Islet precursor cell (in vitro differentiated cells): ENCODE results near the gene ZNF653.

Source experiments
- DNase-seq: peaks from one replicate; pipeline ENCODE4 v3.0.0-alpha.2; 2018

ZNF653 gene

DNA sequence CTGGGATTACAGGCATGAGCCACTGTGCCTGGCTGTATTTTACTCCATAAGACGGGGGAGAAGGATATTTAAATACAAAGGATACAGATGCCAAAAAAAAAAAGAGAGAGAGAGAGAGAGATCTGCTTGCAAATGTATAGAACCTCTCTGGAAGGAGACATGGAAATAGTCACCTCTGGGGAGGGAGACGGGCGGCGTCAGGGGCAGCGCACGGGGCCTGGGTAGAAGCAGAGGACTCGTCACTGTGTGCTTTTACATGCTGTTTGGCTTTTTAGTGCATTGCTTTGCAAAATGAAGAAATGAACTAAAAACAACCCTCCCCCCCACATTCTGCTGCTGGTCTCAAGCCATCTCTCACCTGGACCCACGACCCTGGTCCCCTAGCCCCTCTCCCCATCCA, 4.8 kb upstream of the ZNF653 start:
- no peak for DNase-seq

DNA sequence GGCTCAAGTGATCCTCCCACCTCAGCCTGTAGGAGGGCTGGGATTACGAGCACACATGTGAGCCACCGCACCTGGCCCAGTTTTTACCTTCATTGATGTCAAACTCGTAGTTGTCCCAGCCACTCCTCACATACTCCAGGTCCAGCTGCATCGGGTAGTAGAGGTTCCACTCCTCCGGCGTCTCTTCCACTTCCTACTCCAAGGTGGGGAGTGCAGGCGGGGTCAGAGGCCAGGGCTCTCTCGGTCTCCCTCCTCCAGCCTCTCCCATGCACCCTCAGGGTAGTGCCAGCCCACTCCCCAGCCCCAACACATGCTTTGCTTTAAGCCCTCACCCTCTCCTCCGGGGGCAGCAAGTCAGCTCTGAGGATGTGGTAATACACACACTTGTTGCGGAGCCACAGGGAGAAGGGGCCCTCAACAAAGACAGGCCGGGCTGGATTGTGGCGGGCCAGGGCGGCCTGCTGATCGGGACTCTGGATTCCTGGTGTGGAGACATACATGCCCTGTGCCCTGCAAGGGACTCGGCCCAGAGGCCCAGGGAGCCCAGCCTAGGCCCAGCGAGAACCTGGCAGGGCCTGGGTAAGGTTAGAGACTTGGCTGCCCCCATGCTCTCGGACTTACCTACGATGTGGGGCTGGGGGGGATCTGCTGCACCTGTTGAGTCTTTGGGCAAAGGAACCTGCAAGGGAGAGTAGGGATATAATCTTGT, 1.9 kb upstream of the ZNF653 start:
- no peak for DNase-seq

DNA sequence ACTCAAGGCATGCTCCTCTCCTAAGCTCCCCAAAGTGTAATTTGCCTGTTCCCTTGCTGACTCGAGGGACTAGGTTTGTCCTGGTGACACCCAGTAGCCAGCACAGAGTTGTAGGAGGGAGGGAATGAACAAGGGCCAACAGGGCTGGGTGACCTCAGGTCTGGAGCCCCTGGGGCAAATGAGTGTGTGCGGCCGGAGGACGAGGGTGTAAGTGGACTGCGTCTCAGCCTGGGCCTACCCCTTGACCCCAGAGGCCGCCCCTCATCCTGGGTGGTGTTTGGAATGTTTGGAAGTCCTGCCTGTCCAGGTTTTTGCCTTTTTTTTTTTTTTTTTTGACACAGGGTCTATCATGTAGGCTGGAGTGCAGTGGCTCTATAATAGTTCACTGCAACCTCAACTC, 1.3 kb upstream of the ZNF653 start:
- peak; percentile 66 for DNase-seq

GRCh38 chr19:11506101-11506555, 489 bp upstream of the ZNF653 start:
- DNase-seq: no peak

- DNase-seq: peak; percentile 99
Observed at GRCh38 chr19:11505032-11505503, 571 bp downstream of the ZNF653 start.

DNA sequence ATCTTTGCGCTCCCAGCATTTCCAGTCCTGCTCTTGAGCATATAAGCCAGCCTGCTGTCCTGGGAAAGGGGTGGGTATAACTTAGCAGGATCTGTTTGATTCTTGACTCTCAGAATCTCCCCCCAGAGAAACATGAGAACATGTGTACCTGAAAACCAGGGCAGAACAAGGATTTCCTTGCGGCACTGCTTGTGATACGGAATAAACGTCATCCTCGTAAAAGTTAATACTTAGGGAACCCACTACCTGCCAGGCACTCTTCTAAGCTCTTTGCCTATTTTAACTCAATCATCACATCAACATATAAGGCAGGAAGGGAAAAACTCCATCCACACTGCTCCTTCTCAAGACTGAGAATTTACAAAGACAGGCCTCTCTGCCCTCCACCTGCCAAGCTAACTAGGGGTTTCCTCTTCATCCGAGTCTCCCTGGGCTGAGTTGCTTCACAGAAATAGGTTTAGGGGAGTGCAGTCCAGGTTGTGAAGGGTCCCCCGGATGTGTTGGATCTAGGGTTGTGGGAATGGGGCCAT, 1.1 kb downstream of the ZNF653 start:
- no peak for DNase-seq

- peak; percentile 82 for DNase-seq
Observed at GRCh38 chr19:11499890-11500420, 5.7 kb downstream of the ZNF653 start.

DNA sequence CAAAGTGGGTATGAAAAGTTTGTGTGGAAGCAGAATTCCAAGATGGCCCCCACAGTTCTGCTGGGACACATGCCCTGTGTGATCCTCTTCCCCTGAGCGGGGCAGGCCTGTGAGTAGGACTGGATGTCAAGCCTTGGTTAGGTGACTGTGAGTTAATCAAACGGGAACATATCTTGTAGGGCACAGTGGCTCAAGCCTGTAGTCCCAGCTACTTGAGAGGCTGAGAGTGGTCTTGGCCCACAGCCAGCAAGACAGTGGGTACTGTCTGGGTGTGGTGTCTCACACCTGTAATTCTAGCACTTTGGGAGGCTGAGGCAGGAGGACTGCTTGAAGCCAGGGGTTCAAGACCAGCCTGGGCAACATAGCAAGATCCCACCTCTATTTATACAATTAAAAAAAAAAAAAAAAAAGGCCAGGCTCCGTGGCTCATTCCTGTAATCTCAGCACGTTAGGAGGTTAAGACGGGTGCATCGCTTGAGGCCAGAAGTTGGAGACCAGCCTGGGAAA, 6.4 kb downstream of the ZNF653 start:
- DNase-seq: no peak

GRCh38 chr19:11496391-11497163, 9.1 kb downstream of the ZNF653 start:
- peak; percentile 94 for DNase-seq

DNA sequence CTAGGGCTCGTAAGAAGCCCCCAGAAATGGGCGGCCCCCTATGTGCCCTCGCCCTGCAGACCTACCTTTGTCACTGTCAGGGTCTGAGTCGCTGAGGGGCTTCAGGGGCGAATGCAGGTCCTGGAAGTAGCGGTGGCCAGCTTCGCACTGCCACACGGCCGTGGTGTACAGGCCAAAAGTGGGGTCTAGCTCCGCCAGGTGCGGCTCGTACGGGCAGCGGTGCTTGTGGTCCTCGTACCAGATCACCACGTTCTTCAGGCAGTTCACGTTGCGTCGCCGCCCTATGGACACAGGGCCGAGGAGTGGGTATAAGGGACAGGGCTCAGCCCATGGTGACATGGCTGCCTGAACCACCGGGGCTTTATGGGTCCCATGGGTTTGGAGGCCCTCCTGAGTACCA, 9.8 kb downstream of the ZNF653 start:
- no peak for DNase-seq

DNA sequence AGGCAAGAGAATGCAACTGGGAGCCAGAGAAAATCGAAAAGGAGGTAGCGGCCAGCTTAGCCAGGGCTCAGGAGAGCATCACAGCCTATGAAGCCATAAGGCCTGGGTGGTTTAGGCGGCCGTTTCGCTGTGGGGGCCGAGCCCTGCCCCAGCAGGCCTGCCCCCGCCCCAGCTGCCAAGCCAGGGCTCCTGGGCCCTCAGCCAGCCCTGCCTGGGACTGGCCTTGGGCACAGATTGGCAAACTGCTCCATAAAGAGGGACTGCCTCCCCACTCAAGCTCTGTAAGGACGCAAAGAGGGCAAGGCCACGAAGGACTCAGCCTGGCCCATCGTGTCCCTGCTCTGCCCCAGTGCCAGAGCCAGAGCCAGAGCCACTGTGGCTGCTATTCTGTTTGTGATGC, 10.2 kb downstream of the ZNF653 start:
- DNase-seq: no peak

GRCh38 chr19:11494634-11495285, 10.9 kb downstream of the ZNF653 start:
- DNase-seq: no peak

GRCh38 chr19:11489378-11489777, 16.3 kb downstream of the ZNF653 start:
- DNase-seq: no peak

DNA sequence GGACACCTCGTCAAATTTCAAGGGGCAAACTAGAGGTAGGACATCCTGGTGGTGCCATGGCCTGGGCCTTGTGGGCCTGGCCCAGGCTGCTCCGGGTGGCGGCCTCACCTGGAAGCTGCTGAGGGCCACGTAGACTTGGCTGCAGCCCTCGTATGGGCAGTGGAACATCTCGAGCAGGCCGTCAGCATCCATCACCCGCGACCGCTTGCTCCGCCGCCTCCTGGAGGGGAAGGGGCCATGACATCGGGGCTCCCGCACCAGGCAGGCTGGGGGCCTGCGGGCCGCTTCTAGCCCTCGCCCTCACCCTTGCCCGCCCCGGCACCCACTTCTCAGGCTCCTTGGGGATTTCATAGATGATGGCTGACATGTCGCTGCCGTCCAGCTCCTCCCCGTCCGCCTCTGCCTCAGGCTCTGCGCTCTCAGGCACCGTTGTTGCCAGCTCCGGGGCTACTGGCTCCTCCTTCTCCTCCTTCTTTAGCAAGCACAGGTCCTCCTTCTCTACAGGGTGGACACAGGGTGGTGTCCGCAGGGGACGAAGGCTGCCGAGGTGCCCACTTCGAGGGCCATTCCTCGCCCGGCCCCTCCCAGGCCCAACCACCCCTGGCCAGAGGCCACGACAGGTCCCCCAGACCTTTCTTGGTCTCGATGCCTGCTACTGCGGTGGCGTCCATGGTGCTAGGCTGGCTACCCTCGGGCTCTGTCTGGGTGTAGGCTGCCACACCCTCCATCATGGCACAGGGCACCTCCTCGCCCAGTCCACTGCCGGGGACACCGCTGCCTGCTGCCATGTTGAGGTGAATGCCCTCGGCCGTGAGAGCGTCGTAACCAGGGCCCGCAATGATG, 18.8 kb downstream of the ZNF653 start:
- DNase-seq: no peak

DNA sequence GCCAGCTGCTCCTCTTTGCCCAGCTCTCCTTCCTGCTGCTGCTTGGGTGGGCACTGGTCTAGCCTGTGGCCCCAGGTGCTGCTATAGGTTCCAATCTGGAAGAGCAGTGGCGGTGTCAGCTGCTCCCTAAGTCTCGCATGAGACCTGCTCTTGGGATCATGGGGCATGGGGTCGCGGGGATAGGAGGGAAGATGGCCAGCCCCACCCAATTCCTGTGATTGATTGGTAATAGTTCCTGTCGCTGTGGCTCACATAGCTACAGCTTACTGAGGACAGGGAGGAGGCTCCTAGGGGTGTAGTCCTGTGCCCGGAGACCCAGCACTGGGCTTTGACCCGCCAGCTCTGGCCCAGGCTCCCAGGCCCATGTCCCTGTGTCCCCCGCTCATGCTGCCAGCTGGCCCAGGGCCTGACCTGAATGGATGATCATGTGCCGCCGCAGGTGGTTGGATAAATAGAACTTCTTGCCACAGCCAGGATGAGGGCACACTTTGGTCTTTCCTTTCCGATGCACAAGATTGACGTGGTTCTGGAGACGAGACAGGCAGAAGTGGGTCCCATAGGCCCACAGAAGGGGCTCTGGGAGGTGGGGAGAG, 20.3 kb downstream of the ZNF653 start:
- no peak for DNase-seq

DNA sequence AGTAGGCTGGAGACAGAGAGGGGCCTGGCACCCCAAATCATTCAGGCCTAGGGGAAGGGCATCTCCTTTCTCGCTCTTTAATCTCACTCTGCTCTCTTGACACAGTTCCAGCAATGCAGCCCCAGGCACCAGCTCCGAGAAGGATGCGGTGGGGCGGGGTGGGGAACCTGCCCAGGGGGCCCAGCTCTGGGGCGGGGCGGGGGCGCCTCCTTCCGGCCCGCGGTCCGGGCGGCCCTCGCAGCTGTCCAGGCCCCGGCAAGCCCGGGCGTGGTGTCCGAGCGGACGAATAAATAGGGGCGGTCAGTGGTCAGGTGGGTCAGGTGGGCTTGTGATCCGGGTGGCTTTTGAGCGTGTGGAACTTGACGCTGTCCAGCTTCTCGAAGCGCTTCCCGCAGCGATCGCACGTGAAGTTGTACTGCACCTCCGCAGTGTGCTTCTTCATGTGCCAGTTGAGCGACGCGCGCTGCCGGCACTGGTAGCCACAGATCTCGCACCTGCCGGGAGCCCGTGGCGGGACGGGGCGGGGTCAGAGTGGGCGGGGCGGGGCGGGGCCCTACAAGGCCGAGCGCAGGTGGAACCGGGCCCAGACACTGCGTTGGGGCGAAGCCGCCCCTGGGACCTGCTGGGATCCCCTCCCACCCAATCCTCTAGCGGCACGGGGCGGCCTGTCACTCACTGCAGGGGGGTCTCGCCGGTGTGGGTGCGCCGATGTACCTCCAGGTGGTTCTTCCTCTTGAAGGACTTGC, 22.1 kb downstream of the ZNF653 start:
- no peak for DNase-seq

- peak; percentile 76 for DNase-seq
Observed at GRCh38 chr19:11482384-11483050, 23.1 kb downstream of the ZNF653 start.

DNA sequence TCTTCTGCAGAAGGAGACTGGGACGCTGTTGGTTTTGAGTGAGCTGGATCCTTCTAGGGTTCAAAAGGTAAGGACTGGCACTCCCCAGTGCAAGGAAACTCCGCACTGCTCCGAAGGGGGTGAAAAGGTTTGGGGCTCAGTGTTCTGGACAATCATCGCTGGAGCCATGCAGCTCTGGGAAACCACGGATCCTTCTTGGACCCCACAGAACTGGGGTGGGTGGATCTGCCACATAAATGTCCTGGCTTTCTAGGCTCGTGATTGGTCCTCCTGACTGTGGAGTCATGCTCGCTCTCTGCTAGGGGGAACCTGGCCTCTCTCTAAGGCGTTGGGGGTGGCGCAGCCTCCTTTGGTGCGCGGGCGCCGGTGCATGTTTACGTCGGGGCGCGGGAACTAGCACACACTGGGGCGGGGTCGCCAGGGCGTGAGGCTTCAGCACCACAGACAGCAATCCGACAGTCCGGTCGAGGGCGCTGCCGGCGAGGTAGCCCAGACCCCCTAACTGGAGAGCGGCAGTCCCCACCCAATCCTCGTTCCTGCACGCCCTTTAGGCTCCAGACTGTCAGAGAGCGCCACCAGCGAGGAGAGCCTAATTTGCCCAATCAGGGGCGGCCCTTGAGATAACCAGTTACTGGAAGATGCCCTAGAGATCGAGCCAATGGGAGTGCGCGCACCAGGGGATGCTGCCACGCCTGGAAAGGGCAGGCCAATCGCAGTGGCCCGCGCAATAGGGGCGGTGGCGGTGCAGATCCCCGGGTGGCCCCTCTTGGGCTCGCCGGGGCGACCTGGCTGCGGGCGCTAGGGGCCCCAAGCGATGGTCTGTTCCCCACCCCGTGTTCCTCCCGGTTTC, 23.9 kb downstream of the ZNF653 start:
- DNase-seq: peak; percentile 90
